Measurements from ENCODE around the gene ELF5. TPM values are rescaled to one million over a fixed set of nuclear protein-coding genes. Genes with fewer than 3 reads are reported as not detected.

The ELF5 gene
- total RNA-seq, 1 donor from 2014 or later = not detected

DNA sequence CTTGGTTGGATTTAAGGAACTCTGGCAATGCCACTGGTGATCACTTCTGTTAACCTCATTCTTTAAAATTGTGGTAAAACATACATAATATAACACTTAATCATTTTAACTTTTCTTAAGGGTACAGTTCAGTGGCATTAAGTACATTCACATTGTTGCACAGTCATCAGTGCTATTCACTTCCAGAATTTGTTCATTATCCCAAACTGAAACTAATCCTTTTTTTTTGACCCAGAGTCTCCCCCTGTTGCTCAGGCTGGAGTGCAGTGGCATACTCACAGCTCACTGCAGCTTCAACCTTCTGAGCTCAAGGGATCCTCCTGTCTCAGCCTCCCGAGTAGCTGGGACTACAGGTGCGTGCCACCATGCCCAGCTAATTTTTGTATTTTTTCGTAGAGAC lies 10.6 kb downstream of the ELF5 start:
- Mint-ChIP-seq H3K4me1 (ENCODE audit: low read depth, unreplicated experiment) (no peaks in the 10 kb centered on the region), H3K4me3 (ENCODE audit: unreplicated experiment) (no peak overlapping the region), H3K36me3 (ENCODE audit: unreplicated experiment) (no peaks in the 10 kb centered on the region), H3K27me3 (ENCODE audit: unreplicated experiment) (peaks cover 7% of the 10 kb centered on the region), H3K27ac (ENCODE audit: unreplicated experiment) (no peak overlapping the region), H3K9me3 (ENCODE audit: unreplicated experiment) (no peaks in the 10 kb centered on the region)
- DNase-seq = no peak
- TF ChIP-seq, protein P1, sequence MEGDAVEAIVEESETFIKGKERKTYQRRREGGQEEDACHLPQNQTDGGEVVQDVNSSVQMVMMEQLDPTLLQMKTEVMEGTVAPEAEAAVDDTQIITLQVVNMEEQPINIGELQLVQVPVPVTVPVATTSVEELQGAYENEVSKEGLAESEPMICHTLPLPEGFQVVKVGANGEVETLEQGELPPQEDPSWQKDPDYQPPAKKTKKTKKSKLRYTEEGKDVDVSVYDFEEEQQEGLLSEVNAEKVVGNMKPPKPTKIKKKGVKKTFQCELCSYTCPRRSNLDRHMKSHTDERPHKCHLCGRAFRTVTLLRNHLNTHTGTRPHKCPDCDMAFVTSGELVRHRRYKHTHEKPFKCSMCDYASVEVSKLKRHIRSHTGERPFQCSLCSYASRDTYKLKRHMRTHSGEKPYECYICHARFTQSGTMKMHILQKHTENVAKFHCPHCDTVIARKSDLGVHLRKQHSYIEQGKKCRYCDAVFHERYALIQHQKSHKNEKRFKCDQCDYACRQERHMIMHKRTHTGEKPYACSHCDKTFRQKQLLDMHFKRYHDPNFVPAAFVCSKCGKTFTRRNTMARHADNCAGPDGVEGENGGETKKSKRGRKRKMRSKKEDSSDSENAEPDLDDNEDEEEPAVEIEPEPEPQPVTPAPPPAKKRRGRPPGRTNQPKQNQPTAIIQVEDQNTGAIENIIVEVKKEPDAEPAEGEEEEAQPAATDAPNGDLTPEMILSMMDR (IDR thresholded peaks at IDR 0.05; ENCODE audit: partially characterized antibody, unreplicated experiment) = no peak

- H3K27ac Mint-ChIP-seq (ENCODE audit: unreplicated experiment) = no peak overlapping the region
- peaks cover 7% of the 10 kb centered on the region for H3K27me3 Mint-ChIP-seq (ENCODE audit: unreplicated experiment)
Measured at GRCh38 chr11:34501949-34502348, 11.6 kb downstream of the ELF5 start.

DNA sequence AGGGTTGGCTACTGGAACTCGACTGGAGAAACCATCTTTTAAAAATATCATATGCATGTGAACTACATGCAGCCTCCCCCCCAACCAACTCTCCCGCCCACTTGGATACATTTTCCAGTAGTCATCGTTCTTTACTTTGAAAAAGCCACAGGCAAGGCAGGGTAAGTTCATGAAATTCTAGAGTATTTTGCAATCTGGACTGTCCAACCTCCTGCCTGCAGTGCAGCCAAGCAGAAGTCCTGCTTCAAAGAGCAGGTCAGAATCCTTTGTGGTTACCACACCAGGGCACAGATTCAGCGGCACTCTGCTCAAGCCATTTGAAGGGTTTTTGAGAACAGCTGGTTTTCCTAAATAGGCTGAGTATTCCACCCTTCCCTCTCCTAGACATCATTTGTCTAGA lies 12.1 kb downstream of the ELF5 start:
- Mint-ChIP-seq H3K27ac (ENCODE audit: unreplicated experiment) (no peak overlapping the region), H3K27me3 (ENCODE audit: unreplicated experiment) (peaks cover 7% of the 10 kb centered on the region), H3K4me3 (ENCODE audit: unreplicated experiment) (no peak overlapping the region), H3K4me1 (ENCODE audit: low read depth, unreplicated experiment) (no peaks in the 10 kb centered on the region), H3K36me3 (ENCODE audit: unreplicated experiment) (no peaks in the 10 kb centered on the region), H3K9me3 (ENCODE audit: unreplicated experiment) (no peaks in the 10 kb centered on the region)
- TF ChIP-seq, protein P1 (IDR thresholded peaks at IDR 0.05; ENCODE audit: partially characterized antibody, unreplicated experiment) = no peak
- no peak for DNase-seq

More at GRCh38 chr11:34501949-34502348, 11.6 kb downstream of the ELF5 start:
- Mint-ChIP-seq H3K4me3 (ENCODE audit: unreplicated experiment) (no peak overlapping the region), H3K9me3 (ENCODE audit: unreplicated experiment) (no peaks in the 10 kb centered on the region), H3K36me3 (ENCODE audit: unreplicated experiment) (no peaks in the 10 kb centered on the region), H3K4me1 (ENCODE audit: low read depth, unreplicated experiment) (no peaks in the 10 kb centered on the region)
- TF ChIP-seq, protein P1 (IDR thresholded peaks at IDR 0.05; ENCODE audit: partially characterized antibody, unreplicated experiment) = no peak
- DNase-seq = no peak

GRCh38 chr11:34499719-34500500 lies 13.7 kb downstream of the ELF5 start:
- Mint-ChIP-seq H3K36me3 (ENCODE audit: unreplicated experiment) (no peaks in the 10 kb centered on the region), H3K27ac (ENCODE audit: unreplicated experiment) (no peak overlapping the region), H3K4me1 (ENCODE audit: low read depth, unreplicated experiment) (no peaks in the 10 kb centered on the region), H3K4me3 (ENCODE audit: unreplicated experiment) (no peak overlapping the region), H3K27me3 (ENCODE audit: unreplicated experiment) (peaks cover 7% of the 10 kb centered on the region), H3K9me3 (ENCODE audit: unreplicated experiment) (no peaks in the 10 kb centered on the region)
- no peak for DNase-seq
- TF ChIP-seq, protein P1 (IDR thresholded peaks at IDR 0.05; ENCODE audit: partially characterized antibody, unreplicated experiment) = no peak

- TF ChIP-seq, protein P1 (IDR thresholded peaks at IDR 0.05; ENCODE audit: partially characterized antibody, unreplicated experiment) = no peak
- no peaks in the 10 kb centered on the region for H3K9me3 Mint-ChIP-seq (ENCODE audit: unreplicated experiment)
- H3K27ac Mint-ChIP-seq (ENCODE audit: unreplicated experiment) = no peak overlapping the region
- H3K36me3 Mint-ChIP-seq (ENCODE audit: unreplicated experiment) = no peaks in the 10 kb centered on the region
- no peak overlapping the region for H3K4me3 Mint-ChIP-seq (ENCODE audit: unreplicated experiment)
- H3K4me1 Mint-ChIP-seq (ENCODE audit: low read depth, unreplicated experiment) = no peaks in the 10 kb centered on the region
- DNase-seq = no peak
- H3K27me3 Mint-ChIP-seq (ENCODE audit: unreplicated experiment) = peaks cover 2% of the 10 kb centered on the region
Measured at GRCh38 chr11:34495724-34496377, 17.7 kb downstream of the ELF5 start.

Data from glutamatergic neuron (in vitro differentiated cells).